ENCODE measurements around the gene PLLP.

The PLLP gene, protein sequence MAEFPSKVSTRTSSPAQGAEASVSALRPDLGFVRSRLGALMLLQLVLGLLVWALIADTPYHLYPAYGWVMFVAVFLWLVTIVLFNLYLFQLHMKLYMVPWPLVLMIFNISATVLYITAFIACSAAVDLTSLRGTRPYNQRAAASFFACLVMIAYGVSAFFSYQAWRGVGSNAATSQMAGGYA

DNA sequence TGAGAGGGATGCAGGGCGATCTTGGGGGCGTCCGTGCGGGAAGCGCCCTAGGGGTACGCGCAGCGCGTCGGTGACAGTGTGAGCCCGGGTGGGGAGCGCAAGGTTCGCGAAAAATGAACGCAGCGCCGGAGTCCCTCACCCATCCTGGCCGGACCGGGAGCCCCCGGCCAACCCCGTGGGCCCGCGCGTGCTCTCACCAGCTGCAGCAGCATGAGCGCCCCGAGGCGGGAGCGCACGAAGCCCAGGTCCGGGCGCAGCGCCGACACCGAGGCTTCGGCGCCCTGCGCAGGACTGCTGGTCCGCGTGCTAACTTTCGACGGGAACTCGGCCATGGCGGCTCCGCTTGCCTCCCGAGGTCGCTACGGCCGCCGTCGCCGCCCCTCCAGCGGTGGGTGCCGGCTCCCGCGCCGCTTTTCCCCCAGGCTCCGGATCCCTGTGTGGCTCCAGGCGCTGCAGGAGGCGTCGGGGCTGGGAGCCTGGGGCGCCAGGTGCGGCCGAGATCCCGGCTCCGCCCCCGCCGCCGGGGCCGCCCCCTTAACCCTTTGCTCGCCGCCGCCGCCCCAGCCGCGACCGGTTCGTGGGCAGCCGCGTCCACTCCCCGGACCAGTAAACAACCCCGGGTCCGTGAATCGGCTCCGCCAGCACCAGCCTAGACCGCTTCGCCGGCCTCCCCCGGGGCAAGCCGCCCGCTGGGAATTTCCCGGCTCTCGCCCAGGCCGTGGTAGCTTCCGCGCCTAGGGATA lies at the start of gene PLLP:
Gene PLLP (minus strand): TSS at position 464 of the 743 bp plus-strand sequence. CDS start 132 bp downstream, at position 332.
- DNase-seq (ENCODE audit: low spot score) (peak; percentile 11), FAIRE-seq (no peak)

- FAIRE-seq = no peak
- no peak for DNase-seq (ENCODE audit: low spot score)
Observed at GRCh38 chr16:57333402-57333801, 48.9 kb upstream of the PLLP start.

- FAIRE-seq (no peak), DNase-seq (ENCODE audit: low spot score) (no peak)
Observed at GRCh38 chr16:57331355-57331754, 46.9 kb upstream of the PLLP start.

GRCh38 chr16:57329718-57330327 lies 45.4 kb upstream of the PLLP start:
- DNase-seq (ENCODE audit: low spot score) (no peak), FAIRE-seq (no peak)

DNA sequence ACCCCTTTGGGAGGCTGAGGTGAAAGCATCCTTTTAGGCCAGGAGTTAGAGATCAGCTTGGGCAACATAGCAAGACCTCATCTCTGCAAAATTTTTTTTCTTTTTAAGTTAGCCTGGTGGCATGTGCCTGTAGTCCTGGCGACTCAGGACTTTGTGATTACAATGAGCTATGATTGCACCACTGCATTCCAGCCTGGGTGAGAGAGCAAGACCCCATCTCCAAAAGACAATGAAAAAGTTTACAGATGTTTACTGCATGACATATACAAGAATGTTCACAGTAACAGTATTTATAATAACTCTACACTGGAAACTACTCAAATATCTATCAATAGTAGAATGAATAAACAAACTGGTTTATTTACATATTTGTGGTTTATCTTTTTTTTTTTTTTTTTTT lies 41.0 kb upstream of the PLLP start:
- no peak for DNase-seq (ENCODE audit: low spot score)

DNA sequence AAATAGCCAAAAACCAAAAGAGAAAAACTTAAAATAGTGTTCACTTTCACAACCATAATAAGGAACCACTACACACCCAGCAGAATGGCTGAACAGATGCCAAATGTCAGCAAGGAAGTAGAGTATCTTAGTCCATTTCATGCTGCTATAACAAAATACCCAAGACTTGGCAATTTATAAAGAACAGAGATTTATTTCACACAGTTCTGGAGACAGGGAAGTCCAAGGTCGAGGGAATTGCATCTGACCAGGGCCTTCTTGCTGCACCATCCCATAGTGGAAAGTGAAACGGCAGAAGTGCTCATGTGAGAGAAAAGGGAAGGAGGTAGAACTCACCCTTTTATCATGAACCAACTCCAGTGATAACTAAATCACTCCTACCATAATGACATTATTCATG lies 40.3 kb upstream of the PLLP start:
- FAIRE-seq (no peak), DNase-seq (ENCODE audit: low spot score) (no peak)

More for the DNA sequence above, 41.0 kb upstream of the PLLP start:
- no peak for FAIRE-seq

DNA sequence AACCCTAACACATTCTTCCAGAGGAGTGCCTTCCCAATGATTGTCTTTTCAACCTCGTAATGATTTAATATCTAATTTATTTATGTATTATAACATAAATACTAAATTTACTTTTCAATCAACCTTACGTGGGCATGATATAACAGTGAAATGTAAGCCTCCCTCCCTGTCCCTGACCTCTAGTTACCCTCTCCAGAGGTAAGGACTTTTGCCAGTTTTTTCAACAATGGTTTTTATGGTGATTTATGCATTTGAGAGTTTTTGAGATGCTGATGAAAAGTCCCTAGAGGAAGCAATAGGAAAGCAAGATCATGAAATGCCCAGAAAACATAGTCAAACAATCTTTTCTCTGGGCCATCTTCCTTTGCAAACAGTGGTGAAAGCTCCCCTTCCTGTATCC lies 35.2 kb upstream of the PLLP start:
- FAIRE-seq (no peak), DNase-seq (ENCODE audit: low spot score) (no peak)

- DNase-seq (ENCODE audit: low spot score) (no peak), FAIRE-seq (no peak)
Observed at GRCh38 chr16:57318240-57318970, 33.9 kb upstream of the PLLP start.

DNA sequence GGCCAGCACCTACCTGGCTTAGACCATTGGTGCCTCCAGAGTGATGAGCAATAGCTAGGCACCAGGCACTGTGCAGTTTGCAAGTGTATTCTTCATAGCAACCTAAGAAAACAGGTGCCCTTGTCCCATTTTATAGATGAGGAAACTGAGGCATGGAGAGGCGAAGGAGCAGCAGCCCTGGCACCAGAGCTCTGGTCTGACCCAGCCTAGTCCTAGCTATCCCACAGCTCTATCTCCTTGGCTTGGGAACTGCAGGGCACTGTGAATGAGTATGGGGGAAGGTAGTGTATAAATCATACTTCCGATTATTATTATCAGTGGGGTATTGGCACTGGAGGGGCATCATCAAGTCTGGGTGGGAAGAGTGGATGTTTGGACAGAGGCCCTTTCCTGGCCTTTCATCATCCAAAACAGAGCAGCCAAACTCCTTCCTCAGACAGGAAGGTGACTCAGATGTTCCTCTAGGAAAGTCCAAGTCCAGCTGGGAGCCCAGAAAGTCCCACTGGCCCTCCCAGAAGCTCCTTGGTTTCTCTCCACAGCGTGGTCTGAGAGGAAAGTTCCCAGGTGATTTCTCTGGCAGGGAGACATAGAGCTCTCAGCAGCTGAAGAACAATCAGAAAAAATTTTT lies 32.0 kb upstream of the PLLP start:
- DNase-seq (ENCODE audit: low spot score) = peak; percentile 68
- no peak for FAIRE-seq

- DNase-seq (ENCODE audit: low spot score) (no peak), FAIRE-seq (no peak)
Observed at GRCh38 chr16:57315416-57315815, 30.9 kb upstream of the PLLP start.

GRCh38 chr16:57314161-57314785 lies 29.8 kb upstream of the PLLP start:
- no peak for FAIRE-seq
- no peak for DNase-seq (ENCODE audit: low spot score)

GRCh38 chr16:57313509-57313908 lies 29.0 kb upstream of the PLLP start:
- FAIRE-seq = no peak

GRCh38 chr16:57310801-57311200 lies 26.3 kb upstream of the PLLP start:
- FAIRE-seq = no peak
- DNase-seq (ENCODE audit: low spot score) = no peak

More at GRCh38 chr16:57313509-57313908, 29.0 kb upstream of the PLLP start:
- DNase-seq (ENCODE audit: low spot score) = no peak

DNA sequence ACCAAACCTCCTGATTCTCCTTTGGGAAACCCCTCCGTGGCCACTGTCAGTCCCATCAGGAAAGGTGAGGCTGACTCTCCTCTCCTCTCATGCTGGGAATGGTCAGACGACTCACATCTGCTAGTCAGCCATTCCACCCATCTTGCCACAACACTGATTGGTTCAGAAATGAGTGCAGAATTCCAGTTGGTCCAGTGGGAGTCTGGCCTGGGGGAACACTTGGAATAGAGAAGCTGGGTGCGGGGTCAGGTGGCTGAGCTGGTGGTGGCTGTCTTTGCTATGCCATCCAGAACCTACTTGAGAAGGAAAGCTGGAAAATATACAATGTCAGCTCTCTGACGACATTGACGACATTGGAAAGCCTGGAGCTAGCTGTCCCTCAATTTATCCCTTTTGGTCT lies 23.6 kb upstream of the PLLP start:
- no peak for FAIRE-seq
- no peak for DNase-seq (ENCODE audit: low spot score)

DNA sequence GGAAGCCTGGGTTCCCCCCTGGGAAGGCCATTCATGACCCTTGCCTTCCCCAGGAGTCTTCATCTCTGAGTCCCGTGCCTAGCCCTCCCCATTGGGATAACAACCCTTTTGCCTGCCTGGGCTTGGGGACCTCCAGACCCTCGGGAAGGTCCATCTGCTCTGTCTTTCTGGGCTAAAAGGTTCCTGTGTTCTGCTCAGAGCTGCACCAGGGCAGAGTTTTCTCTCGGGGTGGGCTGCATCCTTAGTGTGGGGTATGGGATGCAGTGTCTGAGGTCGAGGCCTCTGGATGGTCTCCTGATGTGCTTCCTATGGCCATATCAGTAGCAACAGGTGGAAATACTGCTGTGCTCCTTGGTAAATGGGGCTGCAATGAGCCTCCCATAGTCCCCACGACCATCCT lies 22.9 kb upstream of the PLLP start:
- DNase-seq (ENCODE audit: low spot score) (no peak), FAIRE-seq (no peak)

GRCh38 chr16:57306676-57307341 lies 22.3 kb upstream of the PLLP start:
- FAIRE-seq = no peak
- no peak for DNase-seq (ENCODE audit: low spot score)

DNA sequence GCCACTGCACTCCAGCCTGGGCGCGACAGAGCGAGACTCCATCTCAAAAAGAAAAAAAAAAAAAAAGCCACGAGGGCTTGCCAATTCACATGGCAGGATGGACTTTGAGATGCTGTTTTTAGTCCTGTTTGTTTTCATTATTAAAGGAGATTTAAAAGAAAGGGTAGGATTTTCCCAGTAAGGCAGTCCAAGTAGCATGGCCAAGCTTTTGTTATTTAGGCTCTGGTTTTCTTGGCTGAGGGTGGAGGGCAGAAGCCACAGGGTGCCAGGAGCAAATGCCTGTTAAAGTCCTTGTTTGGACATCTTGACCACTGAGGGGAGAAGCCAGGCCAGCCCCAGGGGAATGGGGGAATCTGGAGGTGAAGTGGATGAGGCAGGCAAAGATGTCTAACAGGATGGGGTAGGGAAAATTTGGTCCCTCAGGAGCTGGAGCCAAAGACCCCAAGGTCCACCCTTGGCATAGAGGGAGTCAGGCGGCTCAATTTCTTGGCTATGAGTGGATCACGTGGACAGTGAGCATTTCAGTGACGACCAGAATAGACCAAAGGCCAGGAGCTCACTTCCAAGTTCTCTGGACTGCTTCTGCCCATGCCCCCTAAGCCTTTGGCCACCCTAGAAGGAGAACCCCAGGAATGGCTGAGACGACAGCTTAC lies 20.8 kb upstream of the PLLP start:
- no peak for FAIRE-seq
- DNase-seq (ENCODE audit: low spot score) = no peak

- FAIRE-seq (peak; percentile 44), DNase-seq (ENCODE audit: low spot score) (peak; percentile 96)
Observed at GRCh38 chr16:57304169-57305061, 19.9 kb upstream of the PLLP start.

- no peak for FAIRE-seq
- no peak for DNase-seq (ENCODE audit: low spot score)
Observed at GRCh38 chr16:57303910-57304168, 19.4 kb upstream of the PLLP start.
